ENCODE results near the gene AHSG. TPM values are rescaled to one million over a fixed set of nuclear protein-coding genes. Genes with fewer than 3 reads are reported as not detected.

Gene AHSG
- not detected for total RNA-seq

GRCh38 chr3:186612721-186613636, at the start of gene AHSG:
Gene AHSG (plus strand): TSS chr3:186613060. CDS start chr3:186613142, 82 bp downstream.

GRCh38 chr3:186567072-186567921, 45.6 kb upstream of the AHSG start, which contains the start of gene TBCCD1:
Gene TBCCD1 (minus strand): TSS chr3:186567339. CDS start chr3:186564329, 3,010 bp downstream.

GRCh38 chr3:186570096-186570940, 42.5 kb upstream of the AHSG start, which contains the start of gene DNAJB11:
Gene DNAJB11 (plus strand): TSS chr3:186570720. CDS start chr3:186570898, 178 bp downstream.

GRCh38 chr3:186639778-186640472, 27.1 kb downstream of the AHSG start, which contains the start of gene FETUB:
Gene FETUB (plus strand): TSS chr3:186640399. CDS start chr3:186640461, 62 bp downstream.

GRCh38 chr3:186665625-186666188, 52.8 kb downstream of the AHSG start, which contains the start of gene HRG:
Gene HRG (plus strand): TSS chr3:186666014. CDS start chr3:186666032, 18 bp downstream.

Other genes starting within 250 kb of the AHSG start
- 1 to 10 TPM; 4.3 to 5.6 TPM for gene CRYGS, start 68.7 kb upstream of the AHSG start, total RNA-seq
- 10 to 100 TPM; 13.1 to 14.4 TPM for gene TBCCD1, start 45.7 kb upstream of the AHSG start, total RNA-seq
- gene DNAJB11, start 42.3 kb upstream of the AHSG start, total RNA-seq: 10 to 100 TPM; 42.0 to 45.6 TPM
- not detected for gene FETUB, start 27.3 kb downstream of the AHSG start, total RNA-seq
- not detected for gene HRG, start 53.0 kb downstream of the AHSG start, total RNA-seq
- not detected for gene KNG1, start 104.3 kb downstream of the AHSG start, total RNA-seq
- gene EIF4A2, start 170.5 kb downstream of the AHSG start, total RNA-seq: 100 to 1,000 TPM; 392 to 397 TPM
- gene RFC4, start 193.4 kb downstream of the AHSG start, total RNA-seq: 10 to 100 TPM; 54.7 to 58.5 TPM
- not detected for gene ADIPOQ, start 229.7 kb downstream of the AHSG start, total RNA-seq